Measurements from ENCODE around the gene GAL3ST1. TPM values are rescaled to one million over a fixed set of nuclear protein-coding genes. Genes with fewer than 3 reads are reported as not detected.

The GAL3ST1 gene
- total and polyA plus RNA-seq, 2 of the 8 experiments (the other 6 are each of a cell fraction or from before 2014, with no cell fraction given), result 11.0 to 32.5 TPM

GRCh38 chr22:30609260-30610185 is 35.1 kb upstream of the GAL3ST1 start:
- Histone ChIP-seq H4K8ac (ENCODE audit: extremely low read depth, insufficient read depth, low read length) (no peak overlapping the region), H3K14ac (ENCODE audit: insufficient read length) (no peak overlapping the region), H3K36me3 (ENCODE audit: control insufficient read depth in 2 of 4, insufficient read depth in 4 of 4, low read length in 3 of 4) (peaks cover 8 to 40% (median 24%) of the 10 kb centered on the region in 4 experiments; a peak in 7 of 8 replicates), H3K56ac (replicated peaks; ENCODE audit: insufficient read length, low read depth, low read length) (no peak overlapping the region), H3K27me3 (replicated peaks in 1 of 4; ENCODE audit: control insufficient read depth in 3 of 4, extremely low read depth in 1 of 4, insufficient read depth in 3 of 4, low read length in 3 of 4) (no peaks in the 10 kb centered on the region), H2BK15ac (ENCODE audit: low read length) (no peak overlapping the region), H3K4me3 (ENCODE audit: extremely low read depth in 1 of 4, insufficient read depth in 2 of 4, low read depth in 3 of 4, low read length in 4 of 4) (no peak overlapping the region), H3K4ac (replicated peaks; ENCODE audit: insufficient read length, low read depth, low read length) (no peak overlapping the region), H2BK120ac (replicated peaks; ENCODE audit: low read depth, low read length) (no peak overlapping the region), H4K91ac (replicated peaks; ENCODE audit: insufficient read length, low read length) (no peak overlapping the region), H4K20me1 (replicated peaks in 1 of 2; ENCODE audit: control insufficient read depth in 1 of 2, insufficient read depth in 2 of 2, low read length in 2 of 2) (peaks cover 0 to 2% of the 10 kb centered on the region in 2 experiments), H2AK5ac (ENCODE audit: low read depth, low read length) (no peak overlapping the region), H2BK20ac (ENCODE audit: low read length) (no peak overlapping the region), H3K4me2 (ENCODE audit: insufficient read depth in 1 of 2, low read depth in 2 of 2, low read length in 2 of 2) (peak overlapping the region in 1 of 2 experiments; percentile 96; a peak in 2 of 4 replicates), H3K9ac (replicated peaks in 1 of 4; ENCODE audit: extremely low read depth in 1 of 4, low read depth in 3 of 4, low read length in 3 of 4) (peak overlapping the region in 1 of 4 experiments; percentile 25; a peak in 3 of 7 replicates), H3K23me2 (ENCODE audit: low read depth, low read length) (peaks cover 9% of the 10 kb centered on the region; the same call in 1 of the 2 replicates), H3K79me2 (ENCODE audit: control insufficient read depth in 1 of 2, insufficient read depth in 2 of 2, low read length in 2 of 2) (peaks cover 0 to 15% of the 10 kb centered on the region in 2 experiments; a peak in 2 of 4 replicates), H3K18ac (ENCODE audit: extremely low read depth, low read length) (peak overlapping the region; percentile 27; the same call in 1 of the 2 replicates), H2BK5ac (ENCODE audit: low read depth, low read length) (peak overlapping the region; percentile 20), H2AFZ (ENCODE audit: low read length) (no peak overlapping the region), H4K5ac (ENCODE audit: insufficient read length, low read depth, low read length) (no peak overlapping the region), H3K79me1 (ENCODE audit: low read depth, low read length) (0 out of 2 replicates have a peak, but pooled peaks cover 2% of the 10 kb centered on the region), H3K4me1 (replicated peaks in 1 of 4; ENCODE audit: control insufficient read depth in 3 of 4, insufficient read depth in 4 of 4, low read length in 3 of 4) (peaks cover 3 to 31% (median 12%) of the 10 kb centered on the region in 4 experiments), H2BK12ac (ENCODE audit: low read depth, low read length) (no peak overlapping the region), H3K23ac (ENCODE audit: insufficient read length) (no peak overlapping the region), H3K9me3 (ENCODE audit: insufficient read depth in 2 of 2, low read depth in 1 of 2, low read length in 1 of 2) (no peaks in the 10 kb centered on the region), H3K27ac (ENCODE audit: low read depth, low read length) (no peak overlapping the region)
- no peak for DNase-seq (ENCODE audit: low read depth in 1 of 2, low spot score in 2 of 2)
- TF ChIP-seq TEAD4 (IDR thresholded peaks at IDR 0.05; ENCODE audit: low read depth, low read length) (no peak), TCF12 (IDR thresholded peaks at IDR 0.05; ENCODE audit: low read depth, low read length) (no peak), CTBP2 (IDR thresholded peaks at IDR 0.05; ENCODE audit: borderline replicate concordance, insufficient read depth, insufficient read length, low read length) (no peak), MAFK (IDR thresholded peaks at IDR 0.05; ENCODE audit: low read depth, low read length) (peak; percentile 23; the same call in 1 of the 2 replicates), SUZ12 (IDR thresholded peaks at IDR 0.05; ENCODE audit: low read length) (no peak)
- 78% methylated on average over 17 of the region's 17 CpGs; no CpG with 5 or more reads in 1 of the 2 experiments for WGBS, 2 experiments (ENCODE audit: extremely low coverage in 1 of 2, insufficient coverage in 1 of 2, insufficient read length in 1 of 2, insufficient replicate concordance in 2 of 2, low coverage in 1 of 2, low lambda C conversion rate in 2 of 2, missing lambda C conversion rate in 1 of 2)
- ChIA-PET CTCF (ENCODE audit: partially characterized antibody) (interaction anchor here (1.1 to 7.0 kb wide), 6 partner anchors 9 to 145 kb away, joined by 3 to 47 read pairs (median 4); partner anchors contain the start of gene SLC35E4), POLR2A (ENCODE audit: partially characterized antibody) (interaction anchor here (1.7 to 3.5 kb wide), 3 partner anchors 10 to 20 kb away, joined by 5 to 16 read pairs (median 10); partner anchors contain the start of gene PES1)
- no peak for FAIRE-seq

Measured in H1 (cell line).